ENCODE data around the gene PKP4. TPM values are rescaled to one million over a fixed set of nuclear protein-coding genes. Genes with fewer than 3 reads are reported as not detected.

PKP4 gene
- total RNA-seq, 1 experiment from 2014 or later = 52.0 TPM

DNA sequence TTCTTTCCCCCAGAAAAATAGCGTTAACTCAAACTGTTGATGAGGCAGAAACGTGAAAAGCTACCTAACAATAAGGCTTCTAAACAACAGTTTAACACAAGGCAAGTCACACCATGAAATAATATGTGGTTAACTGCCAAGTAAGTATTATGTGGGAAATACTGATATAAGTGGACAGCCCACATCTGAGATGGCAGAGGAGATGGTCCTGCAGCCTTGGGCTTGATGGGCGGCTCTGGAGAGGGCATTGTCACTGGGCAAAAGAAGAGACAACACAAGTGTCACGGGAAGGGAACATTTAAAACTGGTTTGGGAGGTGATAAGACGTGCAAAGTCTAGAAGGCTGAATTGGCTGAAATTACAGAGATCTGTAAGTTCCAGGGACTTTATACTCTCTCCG lies 147.2 kb downstream of the PKP4 start:
- no peak overlapping the region for H2BK120ac ChIP-seq (ENCODE audit: low read depth, low read length, poor library complexity, severe bottlenecking)
- no peak overlapping the region for H2BK12ac ChIP-seq (ENCODE audit: insufficient read length, low read depth, low read length)
- no peak overlapping the region for H3K56ac ChIP-seq (ENCODE audit: insufficient read length, low read depth, low read length)

More for the DNA sequence above, 147.2 kb downstream of the PKP4 start:
- Histone ChIP-seq H3K27me3 (ENCODE audit: insufficient read depth, low read length) (no peaks in the 10 kb centered on the region), H3K79me2 (ENCODE audit: insufficient read depth, low read length) (no peaks in the 10 kb centered on the region), H3T11ph (ENCODE audit: low read length) (no peak overlapping the region), H3K9me3 (ENCODE audit: control insufficient read depth, low read depth, low read length) (no peaks in the 10 kb centered on the region), H2BK5ac (ENCODE audit: insufficient read length, low read length) (no peak overlapping the region), H4K8ac (replicated peaks; ENCODE audit: insufficient read length, low read depth, low read length) (no peak overlapping the region), H3K4me2 (ENCODE audit: insufficient read depth, insufficient read length, low read length) (peak overlapping the region; percentile 21), H3K4ac (ENCODE audit: low read depth, low read length) (no peak overlapping the region), H4K20me1 (ENCODE audit: control insufficient read depth, insufficient read depth, insufficient read length) (no peaks in the 10 kb centered on the region), H3K23ac (ENCODE audit: insufficient read length, low read depth, low read length) (no peak overlapping the region), H2BK15ac (ENCODE audit: low read depth, low read length) (no peak overlapping the region), H2AFZ (ENCODE audit: low read length) (no peak overlapping the region), H3K14ac (ENCODE audit: insufficient read depth, low read length) (no peak overlapping the region), H2BK20ac (ENCODE audit: low read depth, low read length, poor library complexity, severe bottlenecking) (no peak overlapping the region), H3K4me1 (ENCODE audit: insufficient read depth, low read length) (0 out of 2 replicates have a peak, but pooled peaks cover 6% of the 10 kb centered on the region), H3K27ac (ENCODE audit: insufficient read length, low read depth, low read length) (peak overlapping the region; percentile 39), H3K18ac (ENCODE audit: insufficient read length, low read depth, low read length) (no peak overlapping the region), H3K79me1 (ENCODE audit: insufficient read depth, low read depth, low read length, poor library complexity, severe bottlenecking) (peaks cover 3% of the 10 kb centered on the region), H3K23me2 (ENCODE audit: insufficient read length, low read depth, low read length, poor library complexity, severe bottlenecking) (no peaks in the 10 kb centered on the region), H2AK5ac (ENCODE audit: insufficient read length, low read length) (no peak overlapping the region), H3K9ac (ENCODE audit: extremely low read depth, insufficient read length, low read length) (no peak overlapping the region), H4K91ac (ENCODE audit: insufficient read length, low read depth, low read length) (no peak overlapping the region), H4K5ac (ENCODE audit: insufficient read length, low read depth, low read length) (no peak overlapping the region)
- no CpG with 5 or more reads among the region's 6 CpGs for WGBS (ENCODE audit: extremely low coverage, insufficient read length, low lambda C conversion rate)
- Mint-ChIP-seq H3K4me3 (no peak overlapping the region), H3K27ac (peak overlapping the region in 2 of 3 experiments; percentile 2 to 25; a peak in 3 of 7 replicates), H3K9me3 (no peaks in the 10 kb centered on the region), H3K36me3 (ENCODE audit: insufficient read depth in 1 of 3, low read depth in 3 of 3) (peaks cover 0 to 2% (median 0%) of the 10 kb centered on the region in 3 experiments; a peak in 1 of 7 replicates), H3K27me3 (ENCODE audit: low read depth) (no peaks in the 10 kb centered on the region), H3K4me1 (peaks cover 7 to 13% of the 10 kb centered on the region in 2 experiments)
- no peak for DNase-seq
- TF ChIP-seq, protein P1, sequence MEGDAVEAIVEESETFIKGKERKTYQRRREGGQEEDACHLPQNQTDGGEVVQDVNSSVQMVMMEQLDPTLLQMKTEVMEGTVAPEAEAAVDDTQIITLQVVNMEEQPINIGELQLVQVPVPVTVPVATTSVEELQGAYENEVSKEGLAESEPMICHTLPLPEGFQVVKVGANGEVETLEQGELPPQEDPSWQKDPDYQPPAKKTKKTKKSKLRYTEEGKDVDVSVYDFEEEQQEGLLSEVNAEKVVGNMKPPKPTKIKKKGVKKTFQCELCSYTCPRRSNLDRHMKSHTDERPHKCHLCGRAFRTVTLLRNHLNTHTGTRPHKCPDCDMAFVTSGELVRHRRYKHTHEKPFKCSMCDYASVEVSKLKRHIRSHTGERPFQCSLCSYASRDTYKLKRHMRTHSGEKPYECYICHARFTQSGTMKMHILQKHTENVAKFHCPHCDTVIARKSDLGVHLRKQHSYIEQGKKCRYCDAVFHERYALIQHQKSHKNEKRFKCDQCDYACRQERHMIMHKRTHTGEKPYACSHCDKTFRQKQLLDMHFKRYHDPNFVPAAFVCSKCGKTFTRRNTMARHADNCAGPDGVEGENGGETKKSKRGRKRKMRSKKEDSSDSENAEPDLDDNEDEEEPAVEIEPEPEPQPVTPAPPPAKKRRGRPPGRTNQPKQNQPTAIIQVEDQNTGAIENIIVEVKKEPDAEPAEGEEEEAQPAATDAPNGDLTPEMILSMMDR (conservative IDR thresholded peaks at IDR 0.05) = no peak
